Osteocyte (in vitro differentiated cells): ENCODE data around the gene KCNA2. TPM values are rescaled to one million over a fixed set of nuclear protein-coding genes. Genes with fewer than 3 reads are reported as not detected.

Source experiments
- DNase-seq: peaks from one replicate; pipeline ENCODE4 v3.0.0; 2021; ENCODE audit warnings: mixed read lengths; ENCODE audit not compliant: unreplicated experiment; ENCODE audit errors: extremely low spot score
- H3K27ac Mint-ChIP-seq: one replicate; pipeline ENCODE4 v1.8.0; 2021; ENCODE audit warnings: mild to moderate bottlenecking, mixed read lengths; ENCODE audit not compliant: unreplicated experiment
- H3K27me3 Mint-ChIP-seq: one replicate; pipeline ENCODE4 v1.8.0; 2021; ENCODE audit warnings: mixed read lengths; ENCODE audit not compliant: unreplicated experiment
- H3K36me3 Mint-ChIP-seq: one replicate; pipeline ENCODE4 v1.8.0; 2021; ENCODE audit warnings: mixed read lengths; ENCODE audit not compliant: unreplicated experiment
- H3K4me1 Mint-ChIP-seq: one replicate; pipeline ENCODE4 v1.8.0; 2021; ENCODE audit warnings: mixed read lengths; ENCODE audit not compliant: unreplicated experiment
- H3K4me3 Mint-ChIP-seq: one replicate; pipeline ENCODE4 v1.8.0; 2021; ENCODE audit warnings: mild to moderate bottlenecking, moderate library complexity, mixed read lengths; ENCODE audit not compliant: unreplicated experiment
- H3K9me3 Mint-ChIP-seq: one replicate; pipeline ENCODE4 v1.8.0; 2021; ENCODE audit warnings: mixed read lengths; ENCODE audit not compliant: unreplicated experiment
- CTCF ChIP-seq: fragments of 200-600 bp; sonication (generic); IDR thresholded peaks from 2 replicates; pipeline ENCODE4 v1.5.0; 2021; ENCODE audit warnings: antibody characterized with exemption, mild to moderate bottlenecking, moderate library complexity
- total RNA-seq: library from RNA; stranded (reverse); gene quantifications from 2 replicates; pipeline ENCODE4 v1.2.1, GENCODE V29; 2021

KCNA2 gene
- total RNA-seq, 1 donor from 2014 or later = 0.05 TPM

DNA sequence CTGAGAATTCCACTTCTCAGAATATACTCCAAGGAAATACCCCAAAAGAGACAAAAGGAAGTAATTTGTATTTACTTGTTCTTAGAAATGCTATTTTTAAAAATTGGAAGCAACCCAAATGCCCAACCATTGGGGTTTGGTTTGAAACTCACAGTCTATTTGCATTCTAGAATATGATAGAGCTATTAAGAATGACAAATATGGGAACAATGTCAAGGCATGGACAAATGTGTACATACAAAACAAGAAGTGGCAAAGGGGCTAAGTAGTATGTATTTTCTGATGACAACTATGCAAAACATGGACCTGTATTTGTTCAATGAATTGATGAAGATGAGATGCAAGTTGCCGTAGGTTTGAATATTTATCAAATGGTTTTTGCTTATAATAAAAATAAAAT, 32.8 kb downstream of the KCNA2 start:
- H3K36me3 Mint-ChIP-seq = no peaks in the 10 kb centered on the region
- no peak overlapping the region for H3K27ac Mint-ChIP-seq
- H3K27me3 Mint-ChIP-seq = no peaks in the 10 kb centered on the region
- no peaks in the 10 kb centered on the region for H3K4me1 Mint-ChIP-seq
- no peaks in the 10 kb centered on the region for H3K9me3 Mint-ChIP-seq
- H3K4me3 Mint-ChIP-seq = no peak overlapping the region
- DNase-seq = no peak
- no peak for TF ChIP-seq CTCF

- H3K27me3 Mint-ChIP-seq = no peaks in the 10 kb centered on the region
- no peak overlapping the region for H3K27ac Mint-ChIP-seq
- TF ChIP-seq CTCF = no peak
- H3K9me3 Mint-ChIP-seq = no peaks in the 10 kb centered on the region
- no peaks in the 10 kb centered on the region for H3K4me1 Mint-ChIP-seq
- H3K36me3 Mint-ChIP-seq = no peaks in the 10 kb centered on the region
- H3K4me3 Mint-ChIP-seq = no peak overlapping the region
- DNase-seq = no peak
Observed at GRCh38 chr1:110572751-110573150, 33.4 kb downstream of the KCNA2 start.

GRCh38 chr1:110570901-110571300, 35.3 kb downstream of the KCNA2 start:
- Mint-ChIP-seq H3K36me3 (no peaks in the 10 kb centered on the region), H3K4me1 (no peaks in the 10 kb centered on the region), H3K9me3 (no peaks in the 10 kb centered on the region), H3K27ac (no peak overlapping the region), H3K27me3 (no peaks in the 10 kb centered on the region), H3K4me3 (no peak overlapping the region)
- DNase-seq = no peak
- TF ChIP-seq CTCF = no peak

DNA sequence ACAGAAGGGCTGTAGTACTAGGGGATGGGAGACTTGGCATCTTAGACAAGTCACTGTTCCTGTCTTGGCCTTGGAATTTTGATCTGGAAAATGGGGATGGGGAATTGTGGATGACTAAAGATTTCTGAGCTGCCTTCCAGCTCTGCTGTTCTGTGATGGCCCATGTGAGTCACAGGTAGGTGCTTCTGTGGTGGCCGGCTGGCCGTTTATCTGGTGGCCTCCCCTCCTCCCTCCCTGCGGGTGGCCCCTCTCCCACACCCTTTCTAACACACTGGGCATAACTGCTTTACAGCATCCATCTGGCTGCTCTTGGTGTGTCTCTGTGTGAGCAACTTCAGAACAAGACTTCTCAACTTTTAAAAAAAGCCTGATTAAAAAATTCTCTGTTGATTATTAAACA, 35.9 kb downstream of the KCNA2 start:
- Mint-ChIP-seq H3K27me3 (no peaks in the 10 kb centered on the region), H3K27ac (no peak overlapping the region), H3K9me3 (no peaks in the 10 kb centered on the region), H3K4me3 (no peak overlapping the region), H3K36me3 (no peaks in the 10 kb centered on the region), H3K4me1 (no peaks in the 10 kb centered on the region)
- no peak for TF ChIP-seq CTCF
- no peak for DNase-seq

GRCh38 chr1:110566836-110567235, 39.3 kb downstream of the KCNA2 start:
- Mint-ChIP-seq H3K9me3 (no peaks in the 10 kb centered on the region), H3K4me1 (no peaks in the 10 kb centered on the region), H3K4me3 (no peak overlapping the region), H3K27me3 (no peaks in the 10 kb centered on the region), H3K36me3 (no peaks in the 10 kb centered on the region), H3K27ac (no peak overlapping the region)
- no peak for TF ChIP-seq CTCF
- no peak for DNase-seq
